Brain microvascular endothelial cell (primary cell): Measurements from ENCODE around the gene EEF1B2.
"Not testable (repeated sequence)": the region's sequence is repeated elsewhere in the genome, so short reads cannot be mapped to it uniquely, and the experiment has no call there.

Experiments
- DNase-seq: peaks from one replicate; pipeline ENCODE4 v3.0.0-alpha.2; 2020
- H3K27ac ChIP-seq: fragments of 250-450 bp; sonication (Bioruptor Pico); 2 replicates; pipeline ENCODE4 v1.5.1; 2020; ENCODE audit warnings: mild to moderate bottlenecking, moderate library complexity
- H3K27me3 ChIP-seq: fragments of 250-450 bp; sonication (Bioruptor Pico); replicated peaks from 2 replicates; pipeline ENCODE4 v1.5.1; 2020; ENCODE audit warnings: mild to moderate bottlenecking
- H3K36me3 ChIP-seq: fragments of 250-450 bp; sonication (Bioruptor Pico); replicated peaks from 2 replicates; pipeline ENCODE4 v1.5.1; 2020; ENCODE audit warnings: mild to moderate bottlenecking
- H3K4me3 ChIP-seq: 2 replicates; pipeline ENCODE4 v1.5.1; 2011; ENCODE audit warnings: low read depth, mild to moderate bottlenecking, control low read depth, low read length, moderate library complexity
- in situ Hi-C: cut with HindIII; loops from 2 replicates; pipeline ENCODE4 v1.10.0; 2017; ENCODE audit warnings: low sequenced_read_pairs, low pct_ligation_motif_present
- TF ChIP-seq, protein P1 (sequence below): IDR thresholded peaks from 2 replicates; pipeline ENCODE4 v1.5.1; 2011; ENCODE audit warnings: low read depth, mild to moderate bottlenecking, moderate library complexity, low read length, control low read depth, inconsistent platforms; ENCODE audit errors: missing control alignments

The EEF1B2 gene

GRCh38 chr2:206176121-206176520 lies 16.4 kb downstream of the EEF1B2 start:
- in situ Hi-C loops = no loop called here
- no peak overlapping the region for H3K27ac ChIP-seq

DNA sequence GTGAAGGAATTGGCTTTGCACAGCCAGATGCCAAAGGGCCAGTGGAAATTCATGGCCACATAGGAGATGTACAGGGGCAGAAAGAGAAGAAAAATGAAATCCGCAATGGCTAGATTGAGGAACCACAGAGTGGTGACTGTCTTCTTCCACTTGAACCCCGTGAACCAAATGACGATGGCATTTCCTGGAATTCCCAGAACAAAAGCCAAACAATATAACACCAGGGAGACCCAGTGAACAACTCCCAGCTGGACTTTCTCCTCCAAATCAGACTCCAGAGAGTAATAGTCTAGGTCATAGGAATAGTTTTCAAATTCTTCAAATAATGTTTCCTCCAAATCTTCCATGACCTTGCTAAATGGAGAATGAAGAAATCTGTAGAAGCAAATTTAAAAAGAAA lies 17.2 kb downstream of the EEF1B2 start:
- Histone ChIP-seq H3K4me3 (no peak overlapping the region), H3K36me3 (no peaks in the 10 kb centered on the region), H3K27me3 (no peaks in the 10 kb centered on the region), H3K27ac (no peak overlapping the region)
- in situ Hi-C loops = no loop called here
- TF ChIP-seq, protein P1, sequence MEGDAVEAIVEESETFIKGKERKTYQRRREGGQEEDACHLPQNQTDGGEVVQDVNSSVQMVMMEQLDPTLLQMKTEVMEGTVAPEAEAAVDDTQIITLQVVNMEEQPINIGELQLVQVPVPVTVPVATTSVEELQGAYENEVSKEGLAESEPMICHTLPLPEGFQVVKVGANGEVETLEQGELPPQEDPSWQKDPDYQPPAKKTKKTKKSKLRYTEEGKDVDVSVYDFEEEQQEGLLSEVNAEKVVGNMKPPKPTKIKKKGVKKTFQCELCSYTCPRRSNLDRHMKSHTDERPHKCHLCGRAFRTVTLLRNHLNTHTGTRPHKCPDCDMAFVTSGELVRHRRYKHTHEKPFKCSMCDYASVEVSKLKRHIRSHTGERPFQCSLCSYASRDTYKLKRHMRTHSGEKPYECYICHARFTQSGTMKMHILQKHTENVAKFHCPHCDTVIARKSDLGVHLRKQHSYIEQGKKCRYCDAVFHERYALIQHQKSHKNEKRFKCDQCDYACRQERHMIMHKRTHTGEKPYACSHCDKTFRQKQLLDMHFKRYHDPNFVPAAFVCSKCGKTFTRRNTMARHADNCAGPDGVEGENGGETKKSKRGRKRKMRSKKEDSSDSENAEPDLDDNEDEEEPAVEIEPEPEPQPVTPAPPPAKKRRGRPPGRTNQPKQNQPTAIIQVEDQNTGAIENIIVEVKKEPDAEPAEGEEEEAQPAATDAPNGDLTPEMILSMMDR = no peak
- DNase-seq = no peak

More at GRCh38 chr2:206176121-206176520, 16.4 kb downstream of the EEF1B2 start:
- Histone ChIP-seq H3K4me3 (no peak overlapping the region), H3K36me3 (no peaks in the 10 kb centered on the region), H3K27me3 (no peaks in the 10 kb centered on the region)
- TF ChIP-seq, protein P1 = no peak
- DNase-seq = no peak

DNA sequence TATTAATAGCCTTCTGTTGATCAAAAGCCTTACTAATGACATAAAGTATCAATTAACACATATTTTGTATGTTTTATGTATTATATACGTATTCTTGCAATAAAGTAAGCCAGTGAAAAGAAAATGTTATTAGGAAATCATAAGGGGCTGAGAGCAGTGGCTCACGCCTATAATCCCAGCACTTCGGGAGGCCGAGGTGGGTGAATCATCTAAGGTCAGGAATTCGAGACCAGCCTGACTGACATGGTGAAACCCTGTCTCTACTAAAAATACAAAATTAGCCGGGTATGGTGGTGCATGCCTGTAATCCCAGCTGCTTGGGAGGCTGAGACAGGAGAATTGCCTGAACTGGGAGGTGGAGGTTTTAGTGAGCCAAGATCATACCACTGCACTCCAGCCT lies 21.8 kb downstream of the EEF1B2 start:
- H3K27me3 ChIP-seq, in situ Hi-C loops, H3K27ac ChIP-seq, H3K4me3 ChIP-seq, H3K36me3 ChIP-seq: not testable (repeated sequence)
- peak; percentile 54 for DNase-seq

DNA sequence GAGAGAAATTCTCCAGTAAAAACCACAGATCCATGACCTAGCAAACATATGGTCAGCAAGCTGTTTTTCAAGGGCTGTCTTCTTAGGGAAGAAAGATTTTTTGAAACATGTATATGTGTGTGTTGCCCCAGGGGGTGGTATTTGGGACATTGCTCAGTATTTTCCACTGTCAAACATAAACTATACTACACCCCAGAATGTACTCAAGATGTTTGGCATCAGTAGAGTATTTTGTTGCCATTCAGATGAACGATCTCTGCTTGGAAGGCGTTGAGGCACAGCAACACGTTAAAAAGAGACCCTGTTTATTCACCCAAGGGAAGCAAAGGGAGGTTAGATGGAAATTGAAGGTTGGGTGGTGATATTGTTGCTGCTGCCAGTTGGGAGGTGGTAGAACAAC lies 30.0 kb downstream of the EEF1B2 start:
- Histone ChIP-seq H3K27ac (no peak overlapping the region), H3K36me3 (no peaks in the 10 kb centered on the region), H3K27me3 (no peaks in the 10 kb centered on the region), H3K4me3 (no peak overlapping the region)
- TF ChIP-seq, protein P1 = no peak
- in situ Hi-C loops = no loop called here
- DNase-seq = no peak

DNA sequence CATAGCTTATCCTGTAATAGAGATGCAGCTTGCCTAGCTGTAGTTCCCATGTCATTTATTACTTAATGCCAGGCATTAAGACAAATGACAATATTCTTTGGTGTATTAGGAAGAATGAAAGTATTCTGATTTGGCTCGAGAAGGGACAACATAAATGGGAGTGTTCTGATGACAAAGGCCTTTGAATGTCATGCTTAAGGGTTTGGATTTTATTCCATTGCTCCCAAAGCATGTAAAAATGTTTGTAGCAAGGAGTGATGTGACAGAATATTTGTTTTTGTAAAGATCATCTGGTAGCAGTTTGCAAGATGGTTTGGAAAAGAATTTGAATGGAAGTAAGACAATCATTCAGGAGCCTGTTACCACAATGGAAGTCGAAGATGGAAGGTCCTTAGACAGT lies 30.4 kb downstream of the EEF1B2 start:
- TF ChIP-seq, protein P1 = no peak
- Histone ChIP-seq H3K36me3 (no peaks in the 10 kb centered on the region), H3K27ac (no peak overlapping the region), H3K4me3 (no peak overlapping the region), H3K27me3 (no peaks in the 10 kb centered on the region)
- no peak for DNase-seq
- in situ Hi-C loops = no loop called here

GRCh38 chr2:206190689-206191088 lies 31.0 kb downstream of the EEF1B2 start:
- TF ChIP-seq, protein P1 = no peak
- DNase-seq = no peak
- in situ Hi-C loops = no loop called here
- no peaks in the 10 kb centered on the region for H3K36me3 ChIP-seq
- H3K27me3 ChIP-seq = no peaks in the 10 kb centered on the region
- H3K4me3 ChIP-seq = no peak overlapping the region
- H3K27ac ChIP-seq = no peak overlapping the region
